HEK293 (cell line): ENCODE results near the gene CALML4.

Experiments used
- FEZF1 ChIP-seq: fragments of 450-650 bp; formaldehyde crosslinking; IDR thresholded peaks from 2 replicates; pipeline ENCODE4 v1.5.1; 2016; ENCODE audit warnings: missing biosample characterization, missing genetic modification characterization
- HOXD13 ChIP-seq: sonication (generic); formaldehyde crosslinking; IDR thresholded peaks from 2 replicates; pipeline ENCODE4 v1.8.0; 2022; ENCODE audit warnings: missing genetic modification reagents, borderline replicate concordance
- IKZF3 ChIP-seq: fragments of 450-650 bp; IDR thresholded peaks from 2 replicates; pipeline ENCODE4 v1.5.0; 2018; ENCODE audit warnings: missing biosample characterization, mild to moderate bottlenecking, missing genetic modification characterization, moderate library complexity
- KLF8 ChIP-seq: fragments of 450-650 bp; formaldehyde crosslinking; IDR thresholded peaks from 2 replicates; pipeline ENCODE4 v1.5.1; 2016; ENCODE audit warnings: missing biosample characterization, missing genetic modification characterization
- MZF1 ChIP-seq: fragments of 450-650 bp; formaldehyde crosslinking; IDR thresholded peaks from 2 replicates; pipeline ENCODE4 v1.5.1; 2017; ENCODE audit warnings: missing biosample characterization, missing genetic modification characterization, borderline replicate concordance
- WT1 ChIP-seq: fragments of 450-650 bp; formaldehyde crosslinking; IDR thresholded peaks from 2 replicates; pipeline ENCODE4 v1.5.1; 2016; ENCODE audit warnings: missing biosample characterization, missing genetic modification characterization
- ZFHX2 ChIP-seq: fragments of 450-650 bp; formaldehyde crosslinking; conservative IDR thresholded peaks from 2 replicates; pipeline ENCODE4 v1.5.1; 2016; ENCODE audit warnings: missing biosample characterization, missing genetic modification characterization
- ZNF114 ChIP-seq: fragments of 450-650 bp; formaldehyde crosslinking; IDR thresholded peaks from 2 replicates; pipeline ENCODE4 v1.5.0; 2017; ENCODE audit warnings: missing biosample characterization, missing genetic modification characterization
- ZNF146 ChIP-seq: fragments of 450-650 bp; formaldehyde crosslinking; IDR thresholded peaks from 2 replicates; pipeline ENCODE4 v1.5.1; 2016; ENCODE audit warnings: missing biosample characterization, missing genetic modification characterization
- ZNF169 ChIP-seq: fragments of 450-650 bp; formaldehyde crosslinking; IDR thresholded peaks from 2 replicates; pipeline ENCODE4 v1.5.1; 2016; ENCODE audit warnings: missing biosample characterization, missing genetic modification characterization
- ZNF23 ChIP-seq: fragments of 450-650 bp; formaldehyde crosslinking; IDR thresholded peaks from 2 replicates; pipeline ENCODE4 v1.5.1; 2016; ENCODE audit warnings: missing biosample characterization, missing genetic modification characterization, borderline replicate concordance
- ZNF473 ChIP-seq: fragments of 450-650 bp; formaldehyde crosslinking; IDR thresholded peaks from 2 replicates; pipeline ENCODE4 v1.5.1; 2017; ENCODE audit warnings: missing biosample characterization, missing genetic modification characterization
- ZNF521 ChIP-seq: fragments of 450-650 bp; formaldehyde crosslinking; IDR thresholded peaks from 2 replicates; pipeline ENCODE4 v1.5.1; 2017; ENCODE audit warnings: missing biosample characterization, mild to moderate bottlenecking, missing genetic modification characterization
- ZNF544 ChIP-seq: fragments of 450-650 bp; formaldehyde crosslinking; IDR thresholded peaks from 2 replicates; pipeline ENCODE4 v1.5.0; 2017; ENCODE audit warnings: missing biosample characterization, missing genetic modification characterization
- ZNF623 ChIP-seq: fragments of 450-650 bp; formaldehyde crosslinking; IDR thresholded peaks from 2 replicates; pipeline ENCODE4 v1.5.1; 2016; ENCODE audit warnings: missing biosample characterization, missing genetic modification characterization
- ZNF629 ChIP-seq: fragments of 450-650 bp; formaldehyde crosslinking; IDR thresholded peaks from 2 replicates; pipeline ENCODE4 v1.5.1; 2017; ENCODE audit warnings: missing biosample characterization, missing genetic modification characterization
- ZNF776 ChIP-seq: fragments of 450-650 bp; formaldehyde crosslinking; IDR thresholded peaks from 2 replicates; pipeline ENCODE4 v1.5.0; 2017; ENCODE audit warnings: missing biosample characterization, missing genetic modification characterization, borderline replicate concordance
- ZSCAN23 ChIP-seq: fragments of 450-650 bp; formaldehyde crosslinking; IDR thresholded peaks from 2 replicates; pipeline ENCODE4 v1.5.1; 2016; ENCODE audit warnings: missing biosample characterization, missing genetic modification characterization
- TF ChIP-seq, protein P1 (sequence below): fragments of 450-650 bp; IDR thresholded peaks from 2 replicates; pipeline ENCODE4 v1.5.1; 2018; ENCODE audit warnings: missing biosample characterization, missing genetic modification characterization
- TF ChIP-seq, protein P2 (sequence below): fragments of 450-650 bp; formaldehyde crosslinking; IDR thresholded peaks from 2 replicates; pipeline ENCODE4 v1.5.1; 2017; ENCODE audit warnings: missing biosample characterization, missing genetic modification characterization
- TF ChIP-seq, protein P3 (sequence below): fragments of 450-650 bp; formaldehyde crosslinking; IDR thresholded peaks from 2 replicates; pipeline ENCODE4 v1.5.1; 2016; ENCODE audit warnings: missing biosample characterization, missing genetic modification characterization
- TF ChIP-seq, protein P4 (sequence below): fragments of 450-650 bp; formaldehyde crosslinking; optimal IDR thresholded peaks from 2 replicates; pipeline ENCODE3; 2016; ENCODE audit warnings: missing biosample characterization, mild to moderate bottlenecking, missing genetic modification characterization
- TF ChIP-seq, protein P5 (sequence below): fragments of 450-650 bp; formaldehyde crosslinking; IDR thresholded peaks from 2 replicates; pipeline ENCODE4 v1.5.1; 2016; ENCODE audit warnings: missing biosample characterization, missing genetic modification characterization
- TF ChIP-seq, protein P6 (sequence below): fragments of 450-650 bp; formaldehyde crosslinking; IDR thresholded peaks from 2 replicates; pipeline ENCODE4 v1.5.1; 2016; ENCODE audit warnings: missing biosample characterization, missing genetic modification characterization
- TF ChIP-seq, protein P7 (sequence below): fragments of 450-650 bp; formaldehyde crosslinking; IDR thresholded peaks from 2 replicates; pipeline ENCODE4 v1.5.1; 2016; ENCODE audit warnings: missing biosample characterization, missing genetic modification characterization
- TF ChIP-seq, protein P8 (sequence below): sonication (generic); formaldehyde crosslinking; IDR thresholded peaks from 2 replicates; pipeline ENCODE4 v1.8.1; 2022; ENCODE audit warnings: mild to moderate bottlenecking, moderate library complexity, missing genetic modification reagents

The CALML4 gene

DNA sequence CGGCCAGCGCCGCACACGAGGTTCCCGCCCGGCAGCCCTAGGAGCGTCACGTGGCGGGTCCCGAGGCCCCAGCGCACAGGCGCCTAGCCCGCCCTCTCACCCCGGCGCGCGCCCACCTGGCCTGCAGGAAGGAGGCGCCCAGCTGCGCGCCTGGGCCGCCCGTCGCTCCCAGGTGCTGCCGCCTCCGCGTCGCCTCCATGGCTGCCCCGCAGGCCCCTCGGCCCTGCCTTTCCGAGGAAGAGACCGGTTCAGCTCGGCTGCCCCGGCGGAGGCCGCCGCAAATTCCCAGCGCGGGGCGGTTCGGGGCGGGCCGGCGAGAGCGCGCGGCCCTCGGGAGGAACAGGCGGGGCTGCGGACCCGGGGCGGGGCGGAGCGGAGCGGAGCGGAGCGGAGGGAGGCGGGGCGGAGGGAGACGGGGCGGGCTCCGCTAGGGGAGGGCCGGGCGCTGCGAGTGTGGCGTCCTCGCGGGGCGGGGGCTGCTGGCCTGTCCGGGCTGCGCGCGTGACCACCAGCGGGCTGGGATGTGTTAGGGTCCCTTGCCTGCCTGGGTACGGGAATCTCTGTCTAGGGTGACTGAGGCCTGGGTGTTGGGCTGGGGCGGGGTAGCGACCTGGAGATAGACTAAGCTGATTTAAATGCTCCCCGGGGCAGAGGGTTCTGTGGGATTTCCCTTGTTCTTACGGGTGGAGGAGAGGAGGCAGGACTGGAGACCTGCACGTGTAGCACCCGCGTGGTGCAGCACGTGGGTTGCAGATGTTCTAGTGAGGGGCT is 24.4 kb upstream of the CALML4 start, which contains the start of gene CLN6 (continued):
- TF ChIP-seq WT1 (tag by site-specific recombination) (no peak; the same call in 1 of the 2 replicates), ZNF169 (tag by site-specific recombination) (no peak), ZNF114 (no peak), HOXD13 (CRISPR knock-in tag) (0 out of 2 replicates have a peak, but pooled peaks have one; percentile 34), ZNF473 (tag by site-specific recombination) (no peak), ZNF544 (tag by site-specific recombination) (no peak), ZSCAN23 (tag by site-specific recombination) (no peak), ZNF629 (peak; percentile 46; the same call in 1 of the 2 replicates), ZNF146 (tag by site-specific recombination) (no peak), IKZF3 (tag by site-specific recombination) (peak; percentile 80), MZF1 (tag by site-specific recombination) (no peak), FEZF1 (tag by site-specific recombination) (no peak), ZFHX2 (tag by site-specific recombination) (peak; percentile 90), ZNF623 (0 out of 2 replicates have a peak, but pooled peaks have one; percentile 13), ZNF23 (tag by site-specific recombination) (no peak), ZNF776 (no peak), KLF8 (tag by site-specific recombination) (peak; percentile 71; the same call in 1 of the 2 replicates), ZNF521 (tag by site-specific recombination) (no peak)
- TF ChIP-seq, protein P1, sequence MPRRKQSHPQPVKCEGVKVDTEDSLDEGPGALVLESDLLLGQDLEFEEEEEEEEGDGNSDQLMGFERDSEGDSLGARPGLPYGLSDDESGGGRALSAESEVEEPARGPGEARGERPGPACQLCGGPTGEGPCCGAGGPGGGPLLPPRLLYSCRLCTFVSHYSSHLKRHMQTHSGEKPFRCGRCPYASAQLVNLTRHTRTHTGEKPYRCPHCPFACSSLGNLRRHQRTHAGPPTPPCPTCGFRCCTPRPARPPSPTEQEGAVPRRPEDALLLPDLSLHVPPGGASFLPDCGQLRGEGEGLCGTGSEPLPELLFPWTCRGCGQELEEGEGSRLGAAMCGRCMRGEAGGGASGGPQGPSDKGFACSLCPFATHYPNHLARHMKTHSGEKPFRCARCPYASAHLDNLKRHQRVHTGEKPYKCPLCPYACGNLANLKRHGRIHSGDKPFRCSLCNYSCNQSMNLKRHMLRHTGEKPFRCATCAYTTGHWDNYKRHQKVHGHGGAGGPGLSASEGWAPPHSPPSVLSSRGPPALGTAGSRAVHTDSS = no peak
- TF ChIP-seq, protein P2, sequence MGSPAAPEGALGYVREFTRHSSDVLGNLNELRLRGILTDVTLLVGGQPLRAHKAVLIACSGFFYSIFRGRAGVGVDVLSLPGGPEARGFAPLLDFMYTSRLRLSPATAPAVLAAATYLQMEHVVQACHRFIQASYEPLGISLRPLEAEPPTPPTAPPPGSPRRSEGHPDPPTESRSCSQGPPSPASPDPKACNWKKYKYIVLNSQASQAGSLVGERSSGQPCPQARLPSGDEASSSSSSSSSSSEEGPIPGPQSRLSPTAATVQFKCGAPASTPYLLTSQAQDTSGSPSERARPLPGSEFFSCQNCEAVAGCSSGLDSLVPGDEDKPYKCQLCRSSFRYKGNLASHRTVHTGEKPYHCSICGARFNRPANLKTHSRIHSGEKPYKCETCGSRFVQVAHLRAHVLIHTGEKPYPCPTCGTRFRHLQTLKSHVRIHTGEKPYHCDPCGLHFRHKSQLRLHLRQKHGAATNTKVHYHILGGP (tag by site-specific recombination) = no peak
- TF ChIP-seq, protein P3, sequence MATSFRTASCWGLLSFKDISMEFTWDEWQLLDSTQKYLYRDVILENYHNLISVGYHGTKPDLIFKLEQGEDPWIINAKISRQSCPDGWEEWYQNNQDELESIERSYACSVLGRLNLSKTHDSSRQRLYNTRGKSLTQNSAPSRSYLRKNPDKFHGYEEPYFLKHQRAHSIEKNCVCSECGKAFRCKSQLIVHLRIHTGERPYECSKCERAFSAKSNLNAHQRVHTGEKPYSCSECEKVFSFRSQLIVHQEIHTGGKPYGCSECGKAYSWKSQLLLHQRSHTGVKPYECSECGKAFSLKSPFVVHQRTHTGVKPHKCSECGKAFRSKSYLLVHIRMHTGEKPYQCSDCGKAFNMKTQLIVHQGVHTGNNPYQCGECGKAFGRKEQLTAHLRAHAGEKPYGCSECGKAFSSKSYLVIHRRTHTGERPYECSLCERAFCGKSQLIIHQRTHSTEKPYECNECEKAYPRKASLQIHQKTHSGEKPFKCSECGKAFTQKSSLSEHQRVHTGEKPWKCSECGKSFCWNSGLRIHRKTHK (tag by site-specific recombination) = no peak
- TF ChIP-seq, protein P4, sequence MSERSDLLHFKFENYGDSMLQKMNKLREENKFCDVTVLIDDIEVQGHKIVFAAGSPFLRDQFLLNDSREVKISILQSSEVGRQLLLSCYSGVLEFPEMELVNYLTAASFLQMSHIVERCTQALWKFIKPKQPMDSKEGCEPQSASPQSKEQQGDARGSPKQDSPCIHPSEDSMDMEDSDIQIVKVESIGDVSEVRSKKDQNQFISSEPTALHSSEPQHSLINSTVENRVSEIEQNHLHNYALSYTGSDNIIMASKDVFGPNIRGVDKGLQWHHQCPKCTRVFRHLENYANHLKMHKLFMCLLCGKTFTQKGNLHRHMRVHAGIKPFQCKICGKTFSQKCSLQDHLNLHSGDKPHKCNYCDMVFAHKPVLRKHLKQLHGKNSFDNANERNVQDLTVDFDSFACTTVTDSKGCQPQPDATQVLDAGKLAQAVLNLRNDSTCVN (tag by site-specific recombination) = peak; percentile 78
- TF ChIP-seq, protein P5, sequence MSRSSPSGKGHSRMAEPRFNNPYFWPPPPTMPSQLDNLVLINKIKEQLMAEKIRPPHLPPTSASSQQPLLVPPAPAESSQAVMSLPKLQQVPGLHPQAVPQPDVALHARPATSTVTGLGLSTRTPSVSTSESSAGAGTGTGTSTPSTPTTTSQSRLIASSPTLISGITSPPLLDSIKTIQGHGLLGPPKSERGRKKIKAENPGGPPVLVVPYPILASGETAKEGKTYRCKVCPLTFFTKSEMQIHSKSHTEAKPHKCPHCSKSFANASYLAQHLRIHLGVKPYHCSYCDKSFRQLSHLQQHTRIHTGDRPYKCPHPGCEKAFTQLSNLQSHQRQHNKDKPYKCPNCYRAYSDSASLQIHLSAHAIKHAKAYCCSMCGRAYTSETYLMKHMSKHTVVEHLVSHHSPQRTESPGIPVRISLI (tag by site-specific recombination) = no peak
- TF ChIP-seq, protein P6, sequence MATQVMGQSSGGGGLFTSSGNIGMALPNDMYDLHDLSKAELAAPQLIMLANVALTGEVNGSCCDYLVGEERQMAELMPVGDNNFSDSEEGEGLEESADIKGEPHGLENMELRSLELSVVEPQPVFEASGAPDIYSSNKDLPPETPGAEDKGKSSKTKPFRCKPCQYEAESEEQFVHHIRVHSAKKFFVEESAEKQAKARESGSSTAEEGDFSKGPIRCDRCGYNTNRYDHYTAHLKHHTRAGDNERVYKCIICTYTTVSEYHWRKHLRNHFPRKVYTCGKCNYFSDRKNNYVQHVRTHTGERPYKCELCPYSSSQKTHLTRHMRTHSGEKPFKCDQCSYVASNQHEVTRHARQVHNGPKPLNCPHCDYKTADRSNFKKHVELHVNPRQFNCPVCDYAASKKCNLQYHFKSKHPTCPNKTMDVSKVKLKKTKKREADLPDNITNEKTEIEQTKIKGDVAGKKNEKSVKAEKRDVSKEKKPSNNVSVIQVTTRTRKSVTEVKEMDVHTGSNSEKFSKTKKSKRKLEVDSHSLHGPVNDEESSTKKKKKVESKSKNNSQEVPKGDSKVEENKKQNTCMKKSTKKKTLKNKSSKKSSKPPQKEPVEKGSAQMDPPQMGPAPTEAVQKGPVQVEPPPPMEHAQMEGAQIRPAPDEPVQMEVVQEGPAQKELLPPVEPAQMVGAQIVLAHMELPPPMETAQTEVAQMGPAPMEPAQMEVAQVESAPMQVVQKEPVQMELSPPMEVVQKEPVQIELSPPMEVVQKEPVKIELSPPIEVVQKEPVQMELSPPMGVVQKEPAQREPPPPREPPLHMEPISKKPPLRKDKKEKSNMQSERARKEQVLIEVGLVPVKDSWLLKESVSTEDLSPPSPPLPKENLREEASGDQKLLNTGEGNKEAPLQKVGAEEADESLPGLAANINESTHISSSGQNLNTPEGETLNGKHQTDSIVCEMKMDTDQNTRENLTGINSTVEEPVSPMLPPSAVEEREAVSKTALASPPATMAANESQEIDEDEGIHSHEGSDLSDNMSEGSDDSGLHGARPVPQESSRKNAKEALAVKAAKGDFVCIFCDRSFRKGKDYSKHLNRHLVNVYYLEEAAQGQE (tag by site-specific recombination) = no peak
- TF ChIP-seq, protein P7, sequence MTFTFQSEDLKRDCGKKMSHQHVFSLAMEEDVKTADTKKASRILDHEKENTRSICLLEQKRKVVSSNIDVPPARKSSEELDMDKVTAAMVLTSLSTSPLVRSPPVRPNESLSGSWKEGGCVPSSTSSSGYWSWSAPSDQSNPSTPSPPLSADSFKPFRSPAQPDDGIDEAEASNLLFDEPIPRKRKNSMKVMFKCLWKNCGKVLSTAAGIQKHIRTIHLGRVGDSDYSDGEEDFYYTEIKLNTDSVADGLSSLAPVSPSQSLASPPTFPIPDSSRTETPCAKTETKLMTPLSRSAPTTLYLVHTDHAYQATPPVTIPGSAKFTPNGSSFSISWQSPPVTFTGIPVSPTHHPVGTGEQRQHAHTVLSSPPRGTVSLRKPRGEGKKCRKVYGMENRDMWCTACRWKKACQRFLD (tag by site-specific recombination) = no peak
- TF ChIP-seq, protein P8, sequence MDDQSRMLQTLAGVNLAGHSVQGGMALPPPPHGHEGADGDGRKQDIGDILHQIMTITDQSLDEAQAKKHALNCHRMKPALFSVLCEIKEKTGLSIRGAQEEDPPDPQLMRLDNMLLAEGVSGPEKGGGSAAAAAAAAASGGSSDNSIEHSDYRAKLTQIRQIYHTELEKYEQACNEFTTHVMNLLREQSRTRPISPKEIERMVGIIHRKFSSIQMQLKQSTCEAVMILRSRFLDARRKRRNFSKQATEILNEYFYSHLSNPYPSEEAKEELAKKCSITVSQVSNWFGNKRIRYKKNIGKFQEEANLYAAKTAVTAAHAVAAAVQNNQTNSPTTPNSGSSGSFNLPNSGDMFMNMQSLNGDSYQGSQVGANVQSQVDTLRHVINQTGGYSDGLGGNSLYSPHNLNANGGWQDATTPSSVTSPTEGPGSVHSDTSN (CRISPR knock-in tag) = peak; percentile 95
